ENCODE results near the gene AMFR.

Gene AMFR

DNA sequence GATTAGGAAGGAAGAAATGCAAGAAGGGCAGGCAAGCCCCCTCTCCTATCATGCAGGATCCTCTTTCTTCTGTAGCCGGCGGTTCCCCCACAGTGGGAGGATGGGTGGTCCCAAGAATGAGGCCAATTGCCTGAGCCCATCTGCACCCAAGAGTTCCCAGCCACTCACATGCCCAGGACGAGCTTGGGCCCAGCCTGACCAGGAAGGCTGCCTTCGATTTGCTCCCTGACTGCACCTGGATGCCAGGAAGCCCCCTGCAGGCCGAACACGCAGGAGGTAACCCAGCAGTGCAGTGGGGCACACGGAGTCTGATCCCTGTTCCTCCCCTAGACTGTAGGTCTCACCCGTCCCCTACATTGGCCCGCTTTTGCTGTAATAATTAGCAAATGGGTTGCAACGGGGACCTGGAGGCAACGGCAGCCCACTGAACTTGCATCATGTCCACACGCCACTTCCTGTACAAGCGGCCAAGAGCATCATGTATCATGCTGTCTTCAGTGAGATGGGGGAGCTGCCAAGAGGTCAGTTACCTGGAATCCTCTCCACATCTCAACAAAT is 67.5 kb downstream of the AMFR start:
- CTCF ChIA-PET = interaction anchor here (0.6 to 3.2 kb wide), 5 partner anchors 12 to 344 kb away, joined by 3 to 35 read pairs (median 4); no protein-coding TSS in a partner anchor
- Histone ChIP-seq H3K36me3 (ENCODE audit: control insufficient read depth in 2 of 2, insufficient read depth in 1 of 2, low read length in 2 of 2) (peaks cover 0 to 22% of the 10 kb centered on the region in 2 experiments; a peak in 1 of 3 replicates), H3K4me3 (ENCODE audit: low read depth, low read length) (no peak overlapping the region), H3K4me1 (ENCODE audit: control insufficient read depth, insufficient read depth, low read length) (peaks cover 4% of the 10 kb centered on the region), H3K9me3 (ENCODE audit: control insufficient read depth, insufficient read depth, low read depth, low read length) (no peaks in the 10 kb centered on the region), H3K27ac (ENCODE audit: extremely low read depth, low read depth, low read length) (no peak overlapping the region)
- POLR2A ChIA-PET = no interaction called here
- TF ChIP-seq, protein P1, sequence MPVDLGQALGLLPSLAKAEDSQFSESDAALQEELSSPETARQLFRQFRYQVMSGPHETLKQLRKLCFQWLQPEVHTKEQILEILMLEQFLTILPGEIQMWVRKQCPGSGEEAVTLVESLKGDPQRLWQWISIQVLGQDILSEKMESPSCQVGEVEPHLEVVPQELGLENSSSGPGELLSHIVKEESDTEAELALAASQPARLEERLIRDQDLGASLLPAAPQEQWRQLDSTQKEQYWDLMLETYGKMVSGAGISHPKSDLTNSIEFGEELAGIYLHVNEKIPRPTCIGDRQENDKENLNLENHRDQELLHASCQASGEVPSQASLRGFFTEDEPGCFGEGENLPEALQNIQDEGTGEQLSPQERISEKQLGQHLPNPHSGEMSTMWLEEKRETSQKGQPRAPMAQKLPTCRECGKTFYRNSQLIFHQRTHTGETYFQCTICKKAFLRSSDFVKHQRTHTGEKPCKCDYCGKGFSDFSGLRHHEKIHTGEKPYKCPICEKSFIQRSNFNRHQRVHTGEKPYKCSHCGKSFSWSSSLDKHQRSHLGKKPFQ (tag by site-specific recombination; IDR thresholded peaks at IDR 0.05) = no peak
- TF ChIP-seq ZNF266 (tag by site-specific recombination; IDR thresholded peaks at IDR 0.05; ENCODE audit: low read depth) (no peak), KLF7 (tag by site-specific recombination; IDR thresholded peaks at IDR 0.05; ENCODE audit: borderline replicate concordance) (no peak), ZBTB8A (tag by site-specific recombination; IDR thresholded peaks at IDR 0.05) (no peak), ZNF707 (tag by site-specific recombination; IDR thresholded peaks at IDR 0.05) (no peak), MEIS1 (CRISPR knock-in tag; IDR thresholded peaks at IDR 0.05; ENCODE audit: borderline replicate concordance) (no peak), SP7 (tag by site-specific recombination; IDR thresholded peaks at IDR 0.05) (no peak), GLIS2 (tag by site-specific recombination; IDR thresholded peaks at IDR 0.05) (peak; percentile 37; the same call in 1 of the 2 replicates), ZNF621 (tag by site-specific recombination; IDR thresholded peaks at IDR 0.05) (no peak)
- TF ChIP-seq, protein P2, sequence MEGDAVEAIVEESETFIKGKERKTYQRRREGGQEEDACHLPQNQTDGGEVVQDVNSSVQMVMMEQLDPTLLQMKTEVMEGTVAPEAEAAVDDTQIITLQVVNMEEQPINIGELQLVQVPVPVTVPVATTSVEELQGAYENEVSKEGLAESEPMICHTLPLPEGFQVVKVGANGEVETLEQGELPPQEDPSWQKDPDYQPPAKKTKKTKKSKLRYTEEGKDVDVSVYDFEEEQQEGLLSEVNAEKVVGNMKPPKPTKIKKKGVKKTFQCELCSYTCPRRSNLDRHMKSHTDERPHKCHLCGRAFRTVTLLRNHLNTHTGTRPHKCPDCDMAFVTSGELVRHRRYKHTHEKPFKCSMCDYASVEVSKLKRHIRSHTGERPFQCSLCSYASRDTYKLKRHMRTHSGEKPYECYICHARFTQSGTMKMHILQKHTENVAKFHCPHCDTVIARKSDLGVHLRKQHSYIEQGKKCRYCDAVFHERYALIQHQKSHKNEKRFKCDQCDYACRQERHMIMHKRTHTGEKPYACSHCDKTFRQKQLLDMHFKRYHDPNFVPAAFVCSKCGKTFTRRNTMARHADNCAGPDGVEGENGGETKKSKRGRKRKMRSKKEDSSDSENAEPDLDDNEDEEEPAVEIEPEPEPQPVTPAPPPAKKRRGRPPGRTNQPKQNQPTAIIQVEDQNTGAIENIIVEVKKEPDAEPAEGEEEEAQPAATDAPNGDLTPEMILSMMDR (tag by site-specific recombination; IDR thresholded peaks at IDR 0.05) = peak; percentile 53
- TF ChIP-seq, protein P3, sequence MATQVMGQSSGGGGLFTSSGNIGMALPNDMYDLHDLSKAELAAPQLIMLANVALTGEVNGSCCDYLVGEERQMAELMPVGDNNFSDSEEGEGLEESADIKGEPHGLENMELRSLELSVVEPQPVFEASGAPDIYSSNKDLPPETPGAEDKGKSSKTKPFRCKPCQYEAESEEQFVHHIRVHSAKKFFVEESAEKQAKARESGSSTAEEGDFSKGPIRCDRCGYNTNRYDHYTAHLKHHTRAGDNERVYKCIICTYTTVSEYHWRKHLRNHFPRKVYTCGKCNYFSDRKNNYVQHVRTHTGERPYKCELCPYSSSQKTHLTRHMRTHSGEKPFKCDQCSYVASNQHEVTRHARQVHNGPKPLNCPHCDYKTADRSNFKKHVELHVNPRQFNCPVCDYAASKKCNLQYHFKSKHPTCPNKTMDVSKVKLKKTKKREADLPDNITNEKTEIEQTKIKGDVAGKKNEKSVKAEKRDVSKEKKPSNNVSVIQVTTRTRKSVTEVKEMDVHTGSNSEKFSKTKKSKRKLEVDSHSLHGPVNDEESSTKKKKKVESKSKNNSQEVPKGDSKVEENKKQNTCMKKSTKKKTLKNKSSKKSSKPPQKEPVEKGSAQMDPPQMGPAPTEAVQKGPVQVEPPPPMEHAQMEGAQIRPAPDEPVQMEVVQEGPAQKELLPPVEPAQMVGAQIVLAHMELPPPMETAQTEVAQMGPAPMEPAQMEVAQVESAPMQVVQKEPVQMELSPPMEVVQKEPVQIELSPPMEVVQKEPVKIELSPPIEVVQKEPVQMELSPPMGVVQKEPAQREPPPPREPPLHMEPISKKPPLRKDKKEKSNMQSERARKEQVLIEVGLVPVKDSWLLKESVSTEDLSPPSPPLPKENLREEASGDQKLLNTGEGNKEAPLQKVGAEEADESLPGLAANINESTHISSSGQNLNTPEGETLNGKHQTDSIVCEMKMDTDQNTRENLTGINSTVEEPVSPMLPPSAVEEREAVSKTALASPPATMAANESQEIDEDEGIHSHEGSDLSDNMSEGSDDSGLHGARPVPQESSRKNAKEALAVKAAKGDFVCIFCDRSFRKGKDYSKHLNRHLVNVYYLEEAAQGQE (tag by site-specific recombination; IDR thresholded peaks at IDR 0.05) = no peak

DNA sequence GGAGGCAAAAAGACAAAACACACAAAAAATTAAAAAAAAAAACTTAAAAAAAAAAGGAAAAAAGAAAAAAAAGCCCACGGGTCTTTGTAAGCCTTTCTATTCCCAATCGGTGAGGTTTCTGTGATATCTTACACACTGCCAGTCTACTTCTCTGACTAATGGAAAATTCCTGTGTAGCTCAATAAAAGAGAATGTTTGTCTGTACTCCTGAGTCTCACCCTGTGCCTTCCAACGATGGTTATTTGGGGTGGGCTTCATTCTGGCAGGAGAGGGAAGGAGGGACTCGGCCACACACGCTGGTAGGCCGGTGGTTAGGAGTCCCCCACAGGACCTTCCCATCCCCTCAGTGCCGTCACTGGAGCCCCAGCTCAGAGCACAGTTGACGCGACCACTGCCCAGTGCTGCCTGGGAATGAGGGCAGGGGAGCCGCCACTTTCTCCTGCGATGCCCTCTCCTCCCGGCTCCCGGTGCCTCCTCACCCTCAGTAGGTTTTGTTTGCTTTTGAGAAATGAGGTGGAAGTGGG is 68.0 kb downstream of the AMFR start:
- TF ChIP-seq YY2 (tag by site-specific recombination; IDR thresholded peaks at IDR 0.05) (no peak), ZNF596 (tag by site-specific recombination; IDR thresholded peaks at IDR 0.05) (no peak), ZNF335 (tag by site-specific recombination; conservative IDR thresholded peaks at IDR 0.05) (peak; percentile 15), ZNF747 (tag by site-specific recombination; IDR thresholded peaks at IDR 0.05) (no peak)
- TF ChIP-seq, protein P4, sequence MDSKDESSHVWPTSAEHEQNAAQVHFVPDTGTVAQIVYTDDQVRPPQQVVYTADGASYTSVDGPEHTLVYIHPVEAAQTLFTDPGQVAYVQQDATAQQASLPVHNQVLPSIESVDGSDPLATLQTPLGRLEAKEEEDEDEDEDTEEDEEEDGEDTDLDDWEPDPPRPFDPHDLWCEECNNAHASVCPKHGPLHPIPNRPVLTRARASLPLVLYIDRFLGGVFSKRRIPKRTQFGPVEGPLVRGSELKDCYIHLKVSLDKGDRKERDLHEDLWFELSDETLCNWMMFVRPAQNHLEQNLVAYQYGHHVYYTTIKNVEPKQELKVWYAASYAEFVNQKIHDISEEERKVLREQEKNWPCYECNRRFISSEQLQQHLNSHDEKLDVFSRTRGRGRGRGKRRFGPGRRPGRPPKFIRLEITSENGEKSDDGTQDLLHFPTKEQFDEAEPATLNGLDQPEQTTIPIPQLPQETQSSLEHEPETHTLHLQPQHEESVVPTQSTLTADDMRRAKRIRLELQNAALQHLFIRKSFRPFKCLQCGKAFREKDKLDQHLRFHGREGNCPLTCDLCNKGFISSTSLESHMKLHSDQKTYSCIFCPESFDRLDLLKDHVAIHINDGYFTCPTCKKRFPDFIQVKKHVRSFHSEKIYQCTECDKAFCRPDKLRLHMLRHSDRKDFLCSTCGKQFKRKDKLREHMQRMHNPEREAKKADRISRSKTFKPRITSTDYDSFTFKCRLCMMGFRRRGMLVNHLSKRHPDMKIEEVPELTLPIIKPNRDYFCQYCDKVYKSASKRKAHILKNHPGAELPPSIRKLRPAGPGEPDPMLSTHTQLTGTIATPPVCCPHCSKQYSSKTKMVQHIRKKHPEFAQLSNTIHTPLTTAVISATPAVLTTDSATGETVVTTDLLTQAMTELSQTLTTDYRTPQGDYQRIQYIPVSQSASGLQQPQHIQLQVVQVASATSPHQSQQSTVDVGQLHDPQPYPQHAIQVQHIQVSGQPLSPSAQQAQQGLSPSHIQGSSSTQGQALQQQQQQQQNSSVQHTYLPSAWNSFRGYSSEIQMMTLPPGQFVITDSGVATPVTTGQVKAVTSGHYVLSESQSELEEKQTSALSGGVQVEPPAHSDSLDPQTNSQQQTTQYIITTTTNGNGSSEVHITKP (tag by site-specific recombination; IDR thresholded peaks at IDR 0.05) = peak; percentile 6; the same call in 1 of the 2 replicates
- no peak overlapping the region for H3K27ac ChIP-seq (ENCODE audit: extremely low read depth, low read depth, low read length)
- CTCF ChIA-PET = interaction anchor here (1.0 to 3.2 kb wide), 4 partner anchors 11 to 345 kb away, joined by 4 to 35 read pairs (median 20); no protein-coding TSS in a partner anchor
- peaks cover 0 to 17% of the 10 kb centered on the region in 2 experiments; a peak in 1 of 3 replicates for H3K36me3 ChIP-seq (ENCODE audit: control insufficient read depth in 2 of 2, insufficient read depth in 1 of 2, low read length in 2 of 2)
- H3K4me3 ChIP-seq (ENCODE audit: low read depth, low read length) = no peak overlapping the region
- POLR2A ChIA-PET = interaction anchor here (1.3 kb wide), 1 partner anchor 26 kb away, joined by 7 read pairs; no protein-coding TSS in a partner anchor
- H3K9me3 ChIP-seq (ENCODE audit: control insufficient read depth, insufficient read depth, low read depth, low read length) = no peaks in the 10 kb centered on the region
- H3K4me1 ChIP-seq (ENCODE audit: control insufficient read depth, insufficient read depth, low read length) = peaks cover 4% of the 10 kb centered on the region
